GM18502 (cell line): ENCODE results near the gene LNP1.

Experiments used
- ATAC-seq: cut with Tn5 transposase; IDR thresholded peaks from one replicate; pipeline ENCODE4 v1.9.1; 2021; ENCODE audit warnings: mild to moderate bottlenecking; ENCODE audit not compliant: unreplicated experiment, poor library complexity

The LNP1 gene

GRCh38 chr3:100396967-100397366, 4.4 kb upstream of the LNP1 start:
- ATAC-seq: no peak

- no peak for ATAC-seq
Observed at GRCh38 chr3:100399341-100400071, 1.8 kb upstream of the LNP1 start.

GRCh38 chr3:100400419-100400779, 940 bp upstream of the LNP1 start:
- peak; percentile 16 for ATAC-seq

GRCh38 chr3:100401674-100402041, 319 bp downstream of the LNP1 start:
- ATAC-seq: peak; percentile 30

- ATAC-seq: no peak
Observed at GRCh38 chr3:100402256-100402655, 917 bp downstream of the LNP1 start.

- no peak for ATAC-seq
Observed at GRCh38 chr3:100402891-100403290, 1.6 kb downstream of the LNP1 start.

GRCh38 chr3:100403362-100404249, 2.3 kb downstream of the LNP1 start:
- no peak for ATAC-seq

GRCh38 chr3:100404250-100404548, 2.9 kb downstream of the LNP1 start:
- ATAC-seq: no peak

- no peak for ATAC-seq
Observed at GRCh38 chr3:100407164-100407563, 5.8 kb downstream of the LNP1 start.

- no peak for ATAC-seq
Observed at GRCh38 chr3:100407977-100408532, 6.7 kb downstream of the LNP1 start.

GRCh38 chr3:100411091-100411982, 10.0 kb downstream of the LNP1 start:
- no peak for ATAC-seq

GRCh38 chr3:100412912-100413590, 11.7 kb downstream of the LNP1 start:
- ATAC-seq: no peak

- ATAC-seq: no peak
Observed at GRCh38 chr3:100413613-100414012, 12.3 kb downstream of the LNP1 start.

- no peak for ATAC-seq
Observed at GRCh38 chr3:100416176-100416575, 14.8 kb downstream of the LNP1 start.

- no peak for ATAC-seq
Observed at GRCh38 chr3:100416863-100417262, 15.5 kb downstream of the LNP1 start.

- no peak for ATAC-seq
Observed at GRCh38 chr3:100419406-100419805, 18.1 kb downstream of the LNP1 start.

GRCh38 chr3:100420885-100421284, 19.5 kb downstream of the LNP1 start:
- no peak for ATAC-seq

GRCh38 chr3:100423611-100424010, 22.3 kb downstream of the LNP1 start:
- ATAC-seq: no peak

GRCh38 chr3:100424261-100424660, 22.9 kb downstream of the LNP1 start:
- ATAC-seq: no peak

GRCh38 chr3:100425316-100425715, 24.0 kb downstream of the LNP1 start:
- ATAC-seq: no peak
